ENCODE data around the gene FPGS. TPM values are rescaled to one million over a fixed set of nuclear protein-coding genes. Genes with fewer than 3 reads are reported as not detected.
"Not testable (repeated sequence)": the region's sequence is repeated elsewhere in the genome, so short reads cannot be mapped to it uniquely, and the experiment has no call there.

FPGS gene
- total RNA-seq, 4 donors from 2014 or later: 31.4 to 144 (median 74.8) TPM

DNA sequence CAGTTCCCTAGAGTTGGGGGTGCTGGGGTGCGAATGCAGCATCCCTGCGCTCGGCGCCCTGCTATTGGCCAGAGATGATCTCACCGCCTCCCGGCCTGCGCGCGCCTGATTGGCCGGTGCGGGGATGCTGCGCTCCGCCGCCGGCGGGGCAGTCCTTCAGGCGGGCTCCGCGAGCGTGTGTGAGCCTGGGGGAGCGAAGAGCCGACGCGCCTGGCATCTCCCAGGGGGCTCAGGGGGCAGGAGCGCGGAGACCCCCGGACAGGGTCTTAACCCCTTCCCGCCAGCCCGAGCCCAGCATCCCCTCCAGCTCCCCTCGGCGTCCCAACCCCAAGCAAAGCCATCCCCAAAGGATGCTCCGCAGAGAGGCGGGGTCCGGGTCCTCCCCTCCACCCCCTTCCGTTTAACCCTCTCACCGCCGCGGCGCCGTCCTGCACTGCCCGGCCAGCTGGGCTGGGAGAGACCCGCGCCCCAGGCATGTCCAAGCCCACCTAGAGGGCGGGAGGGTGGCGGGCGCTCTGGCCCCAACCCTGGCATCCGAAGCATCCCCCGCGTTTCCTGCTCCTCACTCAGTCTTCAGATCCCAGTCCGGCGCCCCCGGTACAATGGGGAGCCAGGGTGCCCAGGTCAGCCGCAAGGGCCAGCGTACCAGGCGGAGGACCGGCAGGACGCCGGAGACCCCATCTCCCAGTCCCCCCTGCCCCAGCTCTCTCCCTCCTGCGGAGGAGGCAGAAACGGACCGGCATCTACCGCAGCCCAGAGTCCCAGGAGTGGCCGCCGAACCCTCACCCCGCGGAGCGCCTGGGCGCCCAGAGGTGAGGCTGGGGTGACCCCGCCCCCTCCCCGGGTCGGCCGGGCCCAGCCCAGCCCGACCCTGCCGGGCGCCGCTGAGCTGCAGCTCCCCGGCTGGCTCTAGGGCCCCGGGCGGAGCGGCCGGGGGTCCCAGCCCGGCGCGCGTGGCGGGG, 48.3 kb upstream of the FPGS start:
- no peak for DNase-seq
- peaks cover 0 to 3% (median 0%) of the 10 kb centered on the region in 4 donors for H3K4me1 ChIP-seq
- intact Hi-C loops (cut with DNase I; ENCODE audit: low total_unique reads) (no loop called here), in situ Hi-C loops (cut with MboI; ENCODE audit: low pct_ligation_motif_present in 1 of 4, low pct_unique_long_range_greater_than_20kb in 1 of 4, low sequenced_read_pairs in 3 of 4) (no loop called here)
- no peaks in the 10 kb centered on the region for H3K9me3 ChIP-seq
- H3K4me3 ChIP-seq: no peak overlapping the region
- 24% methylated on average over 45 of the region's 86 CpGs; no CpG with 5 or more reads in 1 of the 2 donors for WGBS, 2 donors (ENCODE audit: low coverage in 1 of 2)
- peaks cover 54% of the 10 kb centered on the region for H3K27me3 ChIP-seq
- TF ChIP-seq POLR2AphosphoS5 (IDR thresholded peaks at IDR 0.05): no peak
- no peak for TF ChIP-seq POLR2A (IDR thresholded peaks at IDR 0.05)
- TF ChIP-seq, protein P1, sequence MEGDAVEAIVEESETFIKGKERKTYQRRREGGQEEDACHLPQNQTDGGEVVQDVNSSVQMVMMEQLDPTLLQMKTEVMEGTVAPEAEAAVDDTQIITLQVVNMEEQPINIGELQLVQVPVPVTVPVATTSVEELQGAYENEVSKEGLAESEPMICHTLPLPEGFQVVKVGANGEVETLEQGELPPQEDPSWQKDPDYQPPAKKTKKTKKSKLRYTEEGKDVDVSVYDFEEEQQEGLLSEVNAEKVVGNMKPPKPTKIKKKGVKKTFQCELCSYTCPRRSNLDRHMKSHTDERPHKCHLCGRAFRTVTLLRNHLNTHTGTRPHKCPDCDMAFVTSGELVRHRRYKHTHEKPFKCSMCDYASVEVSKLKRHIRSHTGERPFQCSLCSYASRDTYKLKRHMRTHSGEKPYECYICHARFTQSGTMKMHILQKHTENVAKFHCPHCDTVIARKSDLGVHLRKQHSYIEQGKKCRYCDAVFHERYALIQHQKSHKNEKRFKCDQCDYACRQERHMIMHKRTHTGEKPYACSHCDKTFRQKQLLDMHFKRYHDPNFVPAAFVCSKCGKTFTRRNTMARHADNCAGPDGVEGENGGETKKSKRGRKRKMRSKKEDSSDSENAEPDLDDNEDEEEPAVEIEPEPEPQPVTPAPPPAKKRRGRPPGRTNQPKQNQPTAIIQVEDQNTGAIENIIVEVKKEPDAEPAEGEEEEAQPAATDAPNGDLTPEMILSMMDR (IDR thresholded peaks at IDR 0.05): no peak
- no peak for TF ChIP-seq EP300 (IDR thresholded peaks at IDR 0.05; ENCODE audit: low read depth)
- H3K27ac ChIP-seq: no peak overlapping the region
- H3K36me3 ChIP-seq: no peaks in the 10 kb centered on the region

DNA sequence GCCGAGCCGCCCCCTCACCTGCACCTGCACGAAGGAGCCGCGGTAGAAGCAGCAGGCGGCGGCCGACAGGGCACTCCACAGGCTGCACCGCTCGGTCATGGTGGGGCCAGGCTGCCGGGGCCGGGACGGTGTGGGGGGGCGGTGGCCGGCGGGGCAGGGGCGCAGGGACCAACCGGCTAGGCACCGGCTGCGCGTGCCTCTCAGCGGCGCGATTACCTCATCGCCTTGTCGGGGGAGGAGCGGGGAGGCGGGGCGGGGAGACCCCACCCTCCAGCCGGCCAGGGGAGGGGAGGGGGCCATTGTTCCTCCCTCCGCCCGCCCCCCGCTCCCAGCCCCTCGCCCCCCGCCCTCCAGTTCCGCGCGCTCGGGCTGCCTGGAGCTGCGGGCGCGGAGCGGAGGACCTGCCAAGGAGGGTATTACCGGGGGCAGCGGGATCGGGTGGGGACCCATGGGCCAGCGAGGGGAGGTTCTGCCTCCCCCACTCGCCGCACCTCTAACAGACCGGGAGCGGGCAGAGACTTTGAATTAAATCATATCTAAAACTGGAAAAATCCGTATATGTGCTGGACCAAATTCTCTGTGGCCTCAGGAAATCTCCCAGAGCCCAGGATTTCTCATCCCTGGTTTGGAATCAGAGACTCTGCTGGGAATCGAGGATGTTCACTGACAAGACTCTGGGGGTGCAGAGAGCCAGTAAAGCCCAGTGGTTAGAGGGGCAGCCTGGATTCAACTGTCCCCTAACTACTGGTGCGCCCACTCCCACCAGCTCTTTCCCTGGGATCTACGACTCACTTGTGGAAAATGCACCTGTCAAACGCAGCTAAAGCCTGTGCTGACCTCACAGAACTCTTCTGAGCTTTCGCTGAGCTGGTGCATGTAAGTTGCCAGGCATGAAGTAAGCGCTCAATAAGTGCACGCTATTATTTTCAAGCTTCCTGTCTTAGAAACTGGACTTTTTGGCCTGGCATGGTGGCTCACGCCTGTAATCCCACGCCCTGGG, 47.3 kb upstream of the FPGS start:
- DNase-seq: no peak
- TF ChIP-seq EP300 (IDR thresholded peaks at IDR 0.05; ENCODE audit: low read depth) (no peak), POLR2AphosphoS5 (IDR thresholded peaks at IDR 0.05) (no peak), POLR2A (IDR thresholded peaks at IDR 0.05) (no peak)
- TF ChIP-seq, protein P1 (IDR thresholded peaks at IDR 0.05): no peak
- Histone ChIP-seq H3K27me3 (peaks cover 54% of the 10 kb centered on the region), H3K9me3 (no peaks in the 10 kb centered on the region), H3K4me1 (peaks cover 0 to 3% (median 0%) of the 10 kb centered on the region in 4 donors), H3K36me3 (no peaks in the 10 kb centered on the region), H3K27ac (no peak overlapping the region), H3K4me3 (no peak overlapping the region)
- in situ Hi-C loops (cut with MboI; ENCODE audit: low pct_ligation_motif_present in 1 of 4, low pct_unique_long_range_greater_than_20kb in 1 of 4, low sequenced_read_pairs in 3 of 4): no loop called here
- intact Hi-C loops (cut with DNase I; ENCODE audit: low total_unique reads): no loop called here
- WGBS, 2 donors (ENCODE audit: low coverage in 1 of 2): 35 to 55% methylated on average over 6 to 31 of the region's 61 CpGs

DNA sequence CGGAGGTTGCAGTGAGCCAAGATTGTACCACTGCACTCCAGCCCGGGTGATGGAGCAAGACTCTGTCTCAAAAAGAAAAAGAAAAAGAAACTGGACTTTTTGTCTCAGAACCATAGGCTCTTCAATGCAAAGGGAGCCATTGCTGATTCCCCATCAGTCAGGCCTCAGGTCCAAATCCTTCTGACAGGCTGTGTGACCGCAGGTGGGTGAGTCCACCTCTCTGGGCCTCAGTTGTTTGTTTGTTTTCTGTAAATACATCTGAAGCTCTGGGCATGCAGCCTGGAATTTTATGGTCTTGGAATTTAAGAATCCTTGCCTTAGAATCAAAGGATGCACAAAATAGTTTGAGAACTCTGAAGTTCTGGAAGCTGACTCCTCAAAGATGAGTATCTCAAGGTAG, 46.4 kb upstream of the FPGS start:
- Histone ChIP-seq H3K4me3 (no peak overlapping the region), H3K36me3 (no peaks in the 10 kb centered on the region), H3K27me3 (peaks cover 54% of the 10 kb centered on the region), H3K27ac (no peak overlapping the region), H3K9me3 (no peaks in the 10 kb centered on the region), H3K4me1 (peaks cover 0 to 3% (median 0%) of the 10 kb centered on the region in 4 donors)
- in situ Hi-C loops (cut with MboI; ENCODE audit: low pct_ligation_motif_present in 1 of 4, low pct_unique_long_range_greater_than_20kb in 1 of 4, low sequenced_read_pairs in 3 of 4): no loop called here
- intact Hi-C loops (cut with DNase I; ENCODE audit: low total_unique reads): no loop called here
- WGBS, 2 donors (ENCODE audit: low coverage in 1 of 2): 78% methylated on average over 3 of the region's 3 CpGs; no CpG with 5 or more reads in 1 of the 2 donors
- TF ChIP-seq, protein P1 (IDR thresholded peaks at IDR 0.05): no peak
- TF ChIP-seq POLR2A (IDR thresholded peaks at IDR 0.05): no peak
- TF ChIP-seq POLR2AphosphoS5 (IDR thresholded peaks at IDR 0.05): no peak
- TF ChIP-seq EP300 (IDR thresholded peaks at IDR 0.05; ENCODE audit: low read depth): no peak
- DNase-seq: no peak

DNA sequence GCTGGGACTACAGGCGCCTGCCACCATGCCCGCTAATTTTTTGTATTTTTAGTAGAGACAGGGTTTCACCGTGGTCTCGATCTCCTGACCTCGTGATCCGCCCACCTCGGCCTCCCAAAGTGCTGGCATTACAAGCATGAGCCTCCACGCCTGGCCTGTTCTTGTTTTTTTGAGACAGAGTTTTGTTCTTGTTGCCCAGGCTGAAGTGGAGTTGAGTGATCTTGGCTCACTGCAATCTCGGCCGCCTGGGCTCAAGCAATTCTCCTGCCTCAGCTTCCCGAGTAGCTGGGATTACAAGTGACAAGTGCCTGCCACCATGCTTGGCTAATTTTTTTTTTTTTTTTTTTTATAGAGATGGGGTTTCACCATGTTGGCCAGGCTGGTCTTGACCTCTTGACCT, 45.9 kb upstream of the FPGS start:
- H3K9me3 ChIP-seq; H3K4me3 ChIP-seq; DNase-seq; H3K36me3 ChIP-seq; in situ Hi-C loops (cut with MboI; ENCODE audit: low pct_ligation_motif_present in 1 of 4, low pct_unique_long_range_greater_than_20kb in 1 of 4, low sequenced_read_pairs in 3 of 4); H3K4me1 ChIP-seq; H3K27ac ChIP-seq; intact Hi-C loops (cut with DNase I; ENCODE audit: low total_unique reads): not testable (repeated sequence)
- WGBS, 2 donors (ENCODE audit: low coverage in 1 of 2): 81 to 89% methylated on average over 3 to 11 of the region's 11 CpGs
- peaks cover 49% of the 10 kb centered on the region for H3K27me3 ChIP-seq
